AG09319 (cell line): ENCODE data around the gene ZNF500.

Source experiments
- DNase-seq: peaks from one replicate; pipeline ENCODE4 v3.0.0-alpha.2; 2010; ENCODE audit warnings: low read depth; ENCODE audit errors: extremely low read depth
- CTCF ChIP-seq: IDR thresholded peaks from 2 replicates; pipeline ENCODE4 v1.5.1; 2011; ENCODE audit warnings: low read depth, mild to moderate bottlenecking, inconsistent platforms, low read length, moderate library complexity

ZNF500 gene

DNA sequence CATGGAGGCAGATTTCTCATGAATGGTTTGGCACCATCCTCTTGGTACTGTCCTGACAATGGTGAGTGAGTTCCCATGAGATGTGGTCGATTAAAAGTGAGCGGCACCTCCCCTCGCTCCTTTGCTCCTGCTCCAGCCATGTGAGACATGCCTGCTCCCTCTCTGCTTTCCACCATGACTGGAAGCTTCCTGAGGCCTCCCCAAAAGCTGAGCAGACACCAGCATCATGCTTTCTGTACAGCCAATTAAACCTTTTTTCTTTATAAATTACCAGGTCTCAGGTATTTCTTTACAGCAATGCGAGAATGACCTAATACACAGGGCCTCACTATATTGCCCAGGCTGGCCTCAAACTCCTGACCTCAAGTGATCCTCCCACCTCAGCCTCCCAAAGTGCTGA, 12.1 kb downstream of the ZNF500 start:
- TF ChIP-seq CTCF, result no peak
- DNase-seq, result no peak

DNA sequence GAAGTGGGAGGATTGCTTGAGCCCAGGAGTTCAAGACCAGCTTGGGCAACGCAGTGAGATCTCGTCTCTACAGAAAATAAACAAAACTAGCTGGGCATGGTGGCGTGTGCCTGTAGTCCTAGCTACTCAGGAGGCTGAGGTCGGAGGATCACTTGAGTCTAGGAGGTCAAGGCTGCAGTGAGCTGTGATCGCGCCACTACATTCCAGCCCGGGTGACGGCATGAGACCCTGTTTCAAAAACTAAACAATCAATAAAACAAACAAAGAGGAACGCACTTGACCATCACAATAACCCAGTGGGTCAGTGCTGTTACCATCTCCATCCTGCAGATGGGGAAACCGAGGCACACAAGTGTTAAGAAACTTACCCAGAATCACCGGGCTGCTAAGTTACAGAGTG, 13.7 kb downstream of the ZNF500 start:
- DNase-seq, result no peak
- TF ChIP-seq CTCF, result no peak

- DNase-seq, result no peak
- no peak for TF ChIP-seq CTCF
These were observed 14.4 kb downstream of the ZNF500 start for GRCh38 chr16:4752351-4753100.

GRCh38 chr16:4750896-4751295, 16.1 kb downstream of the ZNF500 start:
- no peak for DNase-seq
- TF ChIP-seq CTCF, result no peak

DNA sequence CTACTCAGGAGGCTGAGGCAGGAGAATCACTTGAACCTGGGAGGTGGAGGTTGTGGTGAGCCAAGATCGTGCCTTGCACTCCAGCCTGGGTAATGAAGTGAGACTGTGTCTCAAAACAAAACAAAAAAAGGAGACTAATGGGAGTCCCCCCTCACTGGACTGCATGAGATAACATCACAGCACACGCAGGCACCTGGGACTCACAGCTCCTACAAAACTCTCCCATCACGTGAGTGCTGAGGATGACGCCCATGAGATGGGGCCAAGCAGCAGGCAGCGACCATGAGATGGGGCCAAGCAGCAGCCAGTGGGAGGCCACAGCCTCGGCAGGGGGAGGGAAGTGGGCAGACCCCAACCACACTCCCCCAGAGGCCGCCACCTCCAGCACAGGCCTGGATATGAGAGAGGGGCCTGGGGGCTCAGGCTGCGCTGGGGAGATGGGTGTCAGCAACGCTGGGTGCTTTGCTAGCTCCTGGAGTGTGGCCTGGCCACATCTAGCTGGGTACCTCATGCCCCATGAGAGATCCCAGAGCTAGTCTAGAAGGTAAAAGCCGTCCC, 17.2 kb downstream of the ZNF500 start:
- no peak for DNase-seq
- TF ChIP-seq CTCF, result no peak

DNA sequence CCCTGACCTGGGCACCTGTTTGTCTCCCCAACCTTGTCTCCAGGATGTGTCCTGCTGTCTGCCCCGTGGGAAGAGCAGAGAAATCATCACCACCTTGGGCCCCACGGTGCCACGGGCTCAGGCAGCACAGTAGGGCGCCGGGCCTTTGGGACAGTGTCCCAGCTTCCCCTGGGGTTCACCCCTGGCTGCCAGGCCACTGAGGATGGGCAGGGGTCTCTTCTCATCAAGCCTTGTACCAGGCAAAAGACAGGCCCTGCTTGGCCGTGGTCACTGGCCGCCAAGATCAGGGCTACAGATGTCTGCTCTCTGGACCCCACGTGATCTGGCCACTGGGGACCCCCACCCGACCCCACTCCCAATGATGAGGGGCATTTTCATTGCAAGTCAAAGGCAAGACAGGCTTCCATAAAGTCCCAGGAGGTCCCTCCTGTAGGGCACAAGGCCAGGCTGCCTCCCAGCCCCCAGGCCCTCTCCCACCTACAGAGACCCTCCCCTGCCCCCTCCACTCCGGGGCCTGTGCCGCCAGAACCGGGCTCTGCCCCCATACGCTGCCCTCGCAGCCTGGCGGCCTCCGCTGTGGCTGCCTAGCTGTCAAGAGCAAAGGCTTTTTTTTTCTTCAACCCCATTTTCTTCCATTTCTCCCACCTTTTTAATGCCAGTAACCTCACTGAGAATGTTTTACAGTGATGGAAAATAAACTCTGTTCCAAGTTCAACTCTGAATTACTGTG, 18.1 kb downstream of the ZNF500 start:
- DNase-seq, result no peak
- no peak for TF ChIP-seq CTCF

DNA sequence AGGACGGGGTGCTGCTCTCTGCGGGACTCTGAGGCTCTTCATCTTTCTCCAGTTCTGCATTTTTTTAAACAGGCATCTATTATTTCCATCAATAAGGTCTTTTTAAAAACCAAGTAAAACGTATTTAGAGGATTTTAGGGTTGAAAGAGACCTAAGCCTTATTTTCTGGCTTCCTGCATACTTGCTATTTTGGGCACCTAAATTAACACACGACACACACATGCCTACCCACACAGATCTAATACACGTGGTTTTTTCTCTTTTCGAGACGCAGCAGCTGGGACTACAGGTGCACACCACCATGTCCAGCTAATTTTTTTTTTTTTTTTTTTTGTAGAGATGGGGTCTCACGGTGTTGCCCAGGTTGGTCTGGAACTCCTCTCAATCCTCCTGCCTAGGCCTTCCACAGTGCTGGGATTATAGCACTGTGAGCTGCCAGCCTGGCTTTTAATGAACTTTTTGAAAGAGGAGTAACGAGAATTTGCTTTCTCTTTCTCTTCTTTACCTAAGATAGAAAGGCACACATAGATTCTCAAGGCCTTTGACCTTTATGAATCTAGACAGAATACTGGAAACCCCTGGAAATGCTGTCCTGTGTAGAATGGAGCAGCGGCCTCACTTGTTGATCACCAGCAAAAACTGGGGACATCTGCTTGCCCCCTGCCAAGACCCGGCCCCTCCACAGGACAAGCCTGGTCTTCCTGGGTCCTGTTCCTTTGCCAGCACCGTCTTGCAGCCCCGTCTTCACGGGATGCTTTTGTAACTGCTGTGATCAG, 18.9 kb downstream of the ZNF500 start:
- no peak for TF ChIP-seq CTCF
- no peak for DNase-seq
